Measurements from ENCODE around the gene DNM1L. TPM values are rescaled to one million over a fixed set of nuclear protein-coding genes. Genes with fewer than 3 reads are reported as not detected.

DNM1L gene
- polyA plus RNA-seq, 1 experiment, result 68.2 TPM

GRCh38 chr12:32651151-32651955, 27.7 kb upstream of the DNM1L start:
- POLR2A ChIA-PET, result interaction anchor here (0.6 kb wide), 1 partner anchor 118 kb away, joined by 4 read pairs; no protein-coding TSS in a partner anchor

GRCh38 chr12:32651956-32652210, 27.2 kb upstream of the DNM1L start:
- ChIA-PET POLR2A (no interaction called here), CTCF (no interaction called here)
- H3K9me3 ChIP-seq (ENCODE audit: control insufficient read depth, insufficient read depth, low read length), result no peaks in the 10 kb centered on the region
- H3K4me3 ChIP-seq (ENCODE audit: low read depth, low read length), result no peak overlapping the region
- no peak overlapping the region for H3K27ac ChIP-seq (ENCODE audit: low read depth, low read length)
- DNase-seq (ENCODE audit: low read depth, low spot score), result no peak
- no peak for TF ChIP-seq CTCF (IDR thresholded peaks at IDR 0.05; ENCODE audit: low read depth, low read length)
- no peaks in the 10 kb centered on the region for H3K27me3 ChIP-seq (ENCODE audit: control insufficient read depth, insufficient read depth, low read length)

More at GRCh38 chr12:32651151-32651955, 27.7 kb upstream of the DNM1L start:
- CTCF ChIA-PET, result no interaction called here
- DNase-seq (ENCODE audit: low read depth, low spot score), result no peak
- no peaks in the 10 kb centered on the region for H3K9me3 ChIP-seq (ENCODE audit: control insufficient read depth, insufficient read depth, low read length)
- H3K4me3 ChIP-seq (ENCODE audit: low read depth, low read length), result no peak overlapping the region
- no peaks in the 10 kb centered on the region for H3K27me3 ChIP-seq (ENCODE audit: control insufficient read depth, insufficient read depth, low read length)
- no peak for TF ChIP-seq CTCF (IDR thresholded peaks at IDR 0.05; ENCODE audit: low read depth, low read length)
- H3K27ac ChIP-seq (ENCODE audit: low read depth, low read length), result no peak overlapping the region

- no peak for DNase-seq (ENCODE audit: low read depth, low spot score)
- no peak for TF ChIP-seq CTCF (IDR thresholded peaks at IDR 0.05; ENCODE audit: low read depth, low read length)
- Histone ChIP-seq H3K4me3 (ENCODE audit: low read depth, low read length) (no peak overlapping the region), H3K9me3 (ENCODE audit: control insufficient read depth, insufficient read depth, low read length) (no peaks in the 10 kb centered on the region), H3K27ac (ENCODE audit: low read depth, low read length) (no peak overlapping the region), H3K27me3 (ENCODE audit: control insufficient read depth, insufficient read depth, low read length) (no peaks in the 10 kb centered on the region)
- POLR2A ChIA-PET, result no interaction called here
- CTCF ChIA-PET, result interaction anchor here (1.3 to 4.8 kb wide), 2 partner anchors 11 to 204 kb away, joined by 3 to 56 read pairs; no protein-coding TSS in a partner anchor
Measured at GRCh38 chr12:32659908-32660440, 19.1 kb upstream of the DNM1L start.

GRCh38 chr12:32661706-32662105, 17.4 kb upstream of the DNM1L start:
- no peaks in the 10 kb centered on the region for H3K27me3 ChIP-seq (ENCODE audit: control insufficient read depth, insufficient read depth, low read length)
- no peak overlapping the region for H3K4me3 ChIP-seq (ENCODE audit: low read depth, low read length)
- no peak for TF ChIP-seq CTCF (IDR thresholded peaks at IDR 0.05; ENCODE audit: low read depth, low read length)
- ChIA-PET CTCF (no interaction called here), POLR2A (no interaction called here)
- no peaks in the 10 kb centered on the region for H3K9me3 ChIP-seq (ENCODE audit: control insufficient read depth, insufficient read depth, low read length)
- DNase-seq (ENCODE audit: low read depth, low spot score), result no peak
- no peak overlapping the region for H3K27ac ChIP-seq (ENCODE audit: low read depth, low read length)

GRCh38 chr12:32662665-32663064, 16.4 kb upstream of the DNM1L start:
- ChIA-PET CTCF (interaction anchor here (0.9 to 1.0 kb wide), 3 partner anchors 10 to 297 kb away, joined by 3 to 4 read pairs (median 3); no protein-coding TSS in a partner anchor), POLR2A (no interaction called here)
- H3K27ac ChIP-seq (ENCODE audit: low read depth, low read length), result no peak overlapping the region
- no peak overlapping the region for H3K4me3 ChIP-seq (ENCODE audit: low read depth, low read length)
- DNase-seq (ENCODE audit: low read depth, low spot score), result no peak
- no peaks in the 10 kb centered on the region for H3K9me3 ChIP-seq (ENCODE audit: control insufficient read depth, insufficient read depth, low read length)
- H3K27me3 ChIP-seq (ENCODE audit: control insufficient read depth, insufficient read depth, low read length), result no peaks in the 10 kb centered on the region
- TF ChIP-seq CTCF (IDR thresholded peaks at IDR 0.05; ENCODE audit: low read depth, low read length), result no peak
